ENCODE measurements around the gene ELAC1.

Gene ELAC1

GRCh38 chr18:51006948-51007789 is 39.3 kb downstream of the ELAC1 start:
- TF ChIP-seq CTCF (IDR thresholded peaks at IDR 0.05; ENCODE audit: insufficient read depth, low read depth, low read length, missing control alignments), result no peak
- DNase-seq (ENCODE audit: low read depth), result no peak
- no peak overlapping the region for H3K4me3 ChIP-seq (ENCODE audit: low read depth, low read length)

GRCh38 chr18:51007790-51008139 is 39.9 kb downstream of the ELAC1 start:
- no peak for DNase-seq (ENCODE audit: low read depth)
- no peak for TF ChIP-seq CTCF (IDR thresholded peaks at IDR 0.05; ENCODE audit: insufficient read depth, low read depth, low read length, missing control alignments)
- no peak overlapping the region for H3K4me3 ChIP-seq (ENCODE audit: low read depth, low read length)

GRCh38 chr18:51009072-51009471 is 41.2 kb downstream of the ELAC1 start:
- no peak for DNase-seq (ENCODE audit: low read depth)
- no peak overlapping the region for H3K4me3 ChIP-seq (ENCODE audit: low read depth, low read length)
- TF ChIP-seq CTCF (IDR thresholded peaks at IDR 0.05; ENCODE audit: insufficient read depth, low read depth, low read length, missing control alignments), result no peak

GRCh38 chr18:51010218-51010617 is 42.4 kb downstream of the ELAC1 start:
- no peak for DNase-seq (ENCODE audit: low read depth)
- TF ChIP-seq CTCF (IDR thresholded peaks at IDR 0.05; ENCODE audit: insufficient read depth, low read depth, low read length, missing control alignments), result no peak
- H3K4me3 ChIP-seq (ENCODE audit: low read depth, low read length), result no peak overlapping the region

GRCh38 chr18:51011709-51012108 is 43.9 kb downstream of the ELAC1 start:
- no peak for DNase-seq (ENCODE audit: low read depth)
- TF ChIP-seq CTCF (IDR thresholded peaks at IDR 0.05; ENCODE audit: insufficient read depth, low read depth, low read length, missing control alignments), result no peak
- H3K4me3 ChIP-seq (ENCODE audit: low read depth, low read length), result no peak overlapping the region

- no peak overlapping the region for H3K4me3 ChIP-seq (ENCODE audit: low read depth, low read length)
- no peak for DNase-seq (ENCODE audit: low read depth)
- TF ChIP-seq CTCF (IDR thresholded peaks at IDR 0.05; ENCODE audit: insufficient read depth, low read depth, low read length, missing control alignments), result no peak
Observed at GRCh38 chr18:51012441-51012840, 44.6 kb downstream of the ELAC1 start.

- TF ChIP-seq CTCF (IDR thresholded peaks at IDR 0.05; ENCODE audit: insufficient read depth, low read depth, low read length, missing control alignments), result no peak
- no peak for DNase-seq (ENCODE audit: low read depth)
- no peak overlapping the region for H3K4me3 ChIP-seq (ENCODE audit: low read depth, low read length)
Observed at GRCh38 chr18:51013259-51013658, 45.4 kb downstream of the ELAC1 start.

All from GM12865 (cell line).